K562 (cell line): ENCODE data around the gene NEURL1. TPM values are rescaled to one million over a fixed set of nuclear protein-coding genes. Genes with fewer than 3 reads are reported as not detected.

Experiments used
- ATAC-seq: fragments of 200-7000 bp; cut with Tn5 transposase; 3 replicates; pipeline ENCODE4 v1.9.1; 2020; ENCODE audit warnings: moderate library complexity
- BruUV-seq: library from RNA; stranded (reverse); fragments of 400-500 nt; replicated peaks from 2 replicates; lab custom pipeline; 2021; lab: Mats Ljungman, UMichigan
- CTCF ChIA-PET: fragments of 300-600 bp; formaldehyde crosslinking; extraction: SDS; loops from one replicate; lab custom pipeline; 2021; ENCODE audit warnings: low intra/inter-chr PET ratio; lab: Yijun Ruan, JAX
- POLR2A ChIA-PET: fragments of 300-600, 350-650 bp; sonication (Branson Sonifier 250); formaldehyde crosslinking; extraction: SDS; loops from one replicate; lab custom pipeline; 2021; ENCODE audit warnings: antibody characterized with exemption, inconsistent platforms; lab: Yijun Ruan, JAX
- DNase-seq, 4 experiments: peaks; one replicate each; pipeline versions ENCODE4 v3.0.0 to v3.0.0-alpha.2; 2011 to 2018; ENCODE audit warnings: low spot score in 3 of 4, mixed read lengths in 3 of 4; ENCODE audit errors: extremely low read depth in 1 of 4
- FAIRE-seq: peaks from 2 replicates; lab custom pipeline; 2011; peaks lifted over from hg19 to GRCh38; lab: Jason Lieb, UNC
- H2AFZ ChIP-seq: 2 replicates; pipeline ENCODE4 v1.6.0; 2011; ENCODE audit warnings: low read depth, low read length, control low read depth, inconsistent platforms
- H3K27ac ChIP-seq: fragments of 200-600 bp; 3 replicates; pipeline ENCODE4 v1.8.0; 2011; ENCODE audit warnings: low read depth, mild to moderate bottlenecking, control low read depth, inconsistent platforms, low read length, moderate library complexity, mixed read lengths; ENCODE audit errors: extremely low read depth
- H3K27me3 ChIP-seq, 2 experiments: fragments of 300-600 bp in 1 of 2; 2 replicates in 1 of 2; 3 replicates in 1 of 2; pipeline versions ENCODE4 v1.6.0 to v1.8.0; 2011; ENCODE audit warnings: inconsistent platforms in 2 of 2, low read length in 2 of 2, mild to moderate bottlenecking in 1 of 2, mixed read lengths in 1 of 2, moderate library complexity in 1 of 2; ENCODE audit not compliant: control insufficient read depth in 2 of 2, insufficient read depth in 2 of 2
- H3K36me3 ChIP-seq: fragments of 300-600 bp; 3 replicates; pipeline ENCODE4 v1.8.0; 2011; ENCODE audit warnings: mild to moderate bottlenecking, low read length, inconsistent platforms; ENCODE audit not compliant: control insufficient read depth, insufficient read depth
- H3K4me1 ChIP-seq, 2 experiments: fragments of 200-600 bp in 1 of 2; replicated peaks in 1 of 2; 2 replicates in 1 of 2; 3 replicates in 1 of 2; pipeline versions ENCODE4 v1.5.1 to v1.8.0; 2011; ENCODE audit warnings: inconsistent platforms in 2 of 2, low read length in 2 of 2, mild to moderate bottlenecking in 1 of 2, mixed read lengths in 1 of 2, moderate library complexity in 1 of 2; ENCODE audit not compliant: control insufficient read depth in 2 of 2, insufficient read depth in 2 of 2
- H3K4me2 ChIP-seq: 2 replicates; pipeline ENCODE4 v1.6.1; 2011; ENCODE audit warnings: low read length, control low read depth, inconsistent platforms, mixed read lengths; ENCODE audit not compliant: insufficient read depth
- H3K4me3 ChIP-seq: fragments of 200-600 bp; sonication (generic), shearing (Covaris generic); 2 replicates; pipeline ENCODE4 v1.5.1; 2016; ENCODE audit warnings: control low read depth, inconsistent platforms
- H3K79me2 ChIP-seq: fragments of 200-600 bp; 3 replicates; pipeline ENCODE4 v1.8.0; 2011; ENCODE audit warnings: low read length, inconsistent platforms; ENCODE audit not compliant: control insufficient read depth, insufficient read depth
- H3K9ac ChIP-seq, 2 experiments: 2 replicates each; pipeline versions ENCODE4 v1.6.0 to v1.6.1; 2011; ENCODE audit warnings: low read depth in 2 of 2, low read length in 2 of 2, control low read depth in 1 of 2, inconsistent platforms in 1 of 2, mild to moderate bottlenecking in 1 of 2, mixed read lengths in 1 of 2; ENCODE audit not compliant: insufficient read depth in 1 of 2
- H3K9me1 ChIP-seq: one replicate; pipeline ENCODE4 v1.6.0; 2011; ENCODE audit warnings: inconsistent platforms, mild to moderate bottlenecking, low read length, moderate library complexity; ENCODE audit not compliant: control insufficient read depth, insufficient read depth
- H3K9me3 ChIP-seq: replicated peaks from 2 replicates; pipeline ENCODE4 v1.5.1; 2011; ENCODE audit warnings: low read depth, low read length, inconsistent platforms; ENCODE audit not compliant: control insufficient read depth, insufficient read depth
- H4K20me1 ChIP-seq: replicated peaks from 2 replicates; pipeline ENCODE4 v1.6.1; 2011; ENCODE audit warnings: low read length, inconsistent platforms, mixed read lengths; ENCODE audit not compliant: control insufficient read depth, insufficient read depth
- ARID2 ChIP-seq: fragments of 450-650 bp; IDR thresholded peaks from 2 replicates; pipeline ENCODE4 v1.6.1; 2017; ENCODE audit warnings: antibody characterized with exemption, mild to moderate bottlenecking
- CBX1 ChIP-seq: sonication (generic); IDR thresholded peaks from 2 replicates; pipeline ENCODE4 v1.6.1; 2016; ENCODE audit warnings: antibody characterized with exemption, low read depth, mild to moderate bottlenecking
- E2F8 ChIP-seq: fragments of 450-650 bp; IDR thresholded peaks from 2 replicates; pipeline ENCODE4 v1.7.1; 2018; ENCODE audit warnings: mild to moderate bottlenecking, low read depth; ENCODE audit not compliant: partially characterized antibody
- MLLT1 ChIP-seq, 2 experiments: fragments of 450-650 bp; IDR thresholded peaks; 2 replicates each; pipeline ENCODE4 v1.6.1; 2016
- MXI1 ChIP-seq: IDR thresholded peaks from 2 replicates; pipeline ENCODE4 v1.6.1; 2011; ENCODE audit warnings: low read depth, mild to moderate bottlenecking, improper control_type of control experiment, low read length
- PREB ChIP-seq: sonication (generic); formaldehyde crosslinking; IDR thresholded peaks from 2 replicates; pipeline ENCODE4 v1.8.1; 2023; ENCODE audit warnings: mild to moderate bottlenecking, missing genetic modification reagents
- PRMT5 ChIP-seq: sonication (generic); formaldehyde crosslinking; IDR thresholded peaks from 2 replicates; pipeline ENCODE4 v1.5.0; 2020; ENCODE audit warnings: missing genetic modification reagents
- RUNX1 ChIP-seq: sonication (generic); IDR thresholded peaks from 2 replicates; pipeline ENCODE4 v1.6.1; 2016; ENCODE audit warnings: antibody characterized with exemption, low read depth
- SMAD1 ChIP-seq: fragments of 150-350 bp; IDR thresholded peaks from 2 replicates; pipeline ENCODE4 v1.6.1; 2014; ENCODE audit warnings: low read length, low read depth; ENCODE audit not compliant: partially characterized antibody
- STAT6 ChIP-seq: sonication (generic); formaldehyde crosslinking; IDR thresholded peaks from 2 replicates; pipeline ENCODE4 v1.8.1; 2023; ENCODE audit warnings: mild to moderate bottlenecking, missing genetic modification reagents
- TCFL5 ChIP-seq: fragments of 250-450 bp; sonication (Bioruptor Pico); conservative IDR thresholded peaks from 2 replicates; pipeline ENCODE4 v1.6.1; 2021; ENCODE audit warnings: mild to moderate bottlenecking, moderate library complexity, matching md5 sums
- ZNF124 ChIP-seq: sonication (generic); formaldehyde crosslinking; IDR thresholded peaks from 2 replicates; pipeline ENCODE4 v1.8.1; 2022; ENCODE audit warnings: missing genetic modification reagents
- ZNF277 ChIP-seq: fragments of 250-450 bp; sonication (Bioruptor Pico); IDR thresholded peaks from 2 replicates; pipeline ENCODE4 v1.8.0; 2022; ENCODE audit warnings: inconsistent platforms, mild to moderate bottlenecking, moderate library complexity, borderline replicate concordance
- ZNF316 ChIP-seq: fragments of 450-650 bp; IDR thresholded peaks from 2 replicates; pipeline ENCODE4 v1.6.1; 2016
- WGBS: fragments of 100-300 bp; shearing (Covaris generic); methylation state at CpG from one replicate; pipeline ENCODE4 v1.1.6; 2016; ENCODE audit warnings: low coverage, mixed read lengths; ENCODE audit not compliant: insufficient coverage; ENCODE audit errors: missing lambda C conversion rate; 5-methylcytosine and 5-hydroxymethylcytosine counted together
- in situ Hi-C: fragments of 300-500 bp; cut with MboI; formaldehyde crosslinking; loops from 4 replicates; pipeline ENCODE4 v1.15.0; 2018; ENCODE audit warnings: inconsistent platforms, mixed read lengths
- intact Hi-C: fragments of 100-400 bp; cut with micrococcal nuclease; formaldehyde crosslinking; loops from 2 replicates; pipeline ENCODE4 v1.14.2; 2022
- polyA plus RNA-seq, 8 experiments: library from polyadenylated mRNA; depleted of rRNA in 4 of 8; stranded (reverse) in 5 of 8; unstranded in 3 of 8; fragments of >200 nt; fragmentation: Nextera tagmentation in 2 of 8; fragmentation: Illumina TruSeq in 1 of 8; extraction: Ambion mirVana in 2 of 8; extraction: Trizol in 1 of 8; gene quantifications; 2 replicates each; pipeline versions ENCODE4 v1.2.1 to v1.2.3, GENCODE V29; 2011 to 2014; ENCODE audit warnings: inconsistent platforms in 1 of 8, missing spikeins in 1 of 8
- total RNA-seq, 7 experiments: library from RNA; depleted of rRNA in 6 of 7; stranded (reverse); fragments of >200 nt in 6 of 7; fragmentation: Illumina TruSeq in 2 of 7; extraction: Trizol in 2 of 7; gene quantifications; 2 replicates each; pipeline versions ENCODE4 v1.2.1 to v1.2.3, GENCODE V29; 2011 to 2021; ENCODE audit warnings: low replicate concordance in 1 of 7

The NEURL1 gene
- total and polyA plus RNA-seq, 9 of the 15 experiments (the other 6 are each of a cell fraction or from before 2014, with no cell fraction given), result 0.01 to 0.45 (median 0.16) TPM; not detected in 5

GRCh38 chr10:103549349-103549685, 55.8 kb downstream of the NEURL1 start:
- H3K4me1 ChIP-seq, result peaks cover 0 to 3% of the 10 kb centered on the region in 2 experiments; a peak in 3 of 5 replicates
- in situ Hi-C loops (no loop called here), intact Hi-C loops (no loop called here)
- no peak overlapping the region for H2AFZ ChIP-seq
- CTCF ChIA-PET, result no interaction called here
- no TSS peak for BruUV-seq
- ATAC-seq, result no peak
- H3K27me3 ChIP-seq, result peaks cover 0 to 25% of the 10 kb centered on the region in 2 experiments; a peak in 3 of 5 replicates
- no peaks in the 10 kb centered on the region for H3K79me2 ChIP-seq
- H3K4me2 ChIP-seq, result no peak overlapping the region
- no peaks in the 10 kb centered on the region for H3K9me3 ChIP-seq
- no peaks in the 10 kb centered on the region for H3K36me3 ChIP-seq
- TF ChIP-seq SMAD1 (no peak), PRMT5 (CRISPR knock-in tag) (no peak), MXI1 (no peak), RUNX1 (no peak), ARID2 (no peak), TCFL5 (CRISPR knock-in tag) (no peak), E2F8 (no peak), CBX1 (no peak), PREB (CRISPR knock-in tag) (no peak), ZNF316 (no peak), ZNF124 (no peak), MLLT1 (IDR thresholded peaks at IDR 0.05) (no peak), ZNF277 (CRISPR knock-in tag) (no peak), STAT6 (CRISPR knock-in tag) (no peak)
- H4K20me1 ChIP-seq, result no peaks in the 10 kb centered on the region
- no peak for FAIRE-seq
- no peak overlapping the region for H3K27ac ChIP-seq
- POLR2A ChIA-PET, result interaction anchor here (0.6 to 0.8 kb wide), 2 partner anchors 15 to 56 kb away, joined by 3 read pairs; partner anchors contain the start of gene NEURL1
- no peak overlapping the region for H3K4me3 ChIP-seq
- 24% methylated on average over 3 of the region's 3 CpGs for WGBS
- H3K9me1 ChIP-seq, result no peaks in the 10 kb centered on the region
- DNase-seq, result no peak
- no peak overlapping the region for H3K9ac ChIP-seq
